ENCODE results near the gene INPP4B.

DNA sequence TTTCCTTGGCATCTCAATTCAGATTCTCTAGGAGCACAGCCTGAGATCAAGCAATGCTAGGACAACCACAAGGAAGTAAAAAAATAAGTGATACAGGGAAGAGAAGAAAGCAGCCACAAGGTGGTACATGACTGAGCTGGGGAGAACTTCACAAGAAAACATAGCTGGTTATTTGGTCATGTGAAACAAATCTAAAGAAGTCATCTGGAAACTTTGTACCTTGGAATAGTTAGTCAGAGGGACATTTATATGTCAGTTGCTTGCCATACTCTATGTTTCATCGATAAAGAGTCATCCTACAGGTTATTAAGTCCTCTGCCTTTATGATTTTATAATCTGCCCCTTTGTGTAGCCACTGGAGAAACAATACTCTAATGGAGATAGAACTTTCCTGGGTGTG, 634.7 kb downstream of the INPP4B start:
- TF ChIP-seq, protein P1, sequence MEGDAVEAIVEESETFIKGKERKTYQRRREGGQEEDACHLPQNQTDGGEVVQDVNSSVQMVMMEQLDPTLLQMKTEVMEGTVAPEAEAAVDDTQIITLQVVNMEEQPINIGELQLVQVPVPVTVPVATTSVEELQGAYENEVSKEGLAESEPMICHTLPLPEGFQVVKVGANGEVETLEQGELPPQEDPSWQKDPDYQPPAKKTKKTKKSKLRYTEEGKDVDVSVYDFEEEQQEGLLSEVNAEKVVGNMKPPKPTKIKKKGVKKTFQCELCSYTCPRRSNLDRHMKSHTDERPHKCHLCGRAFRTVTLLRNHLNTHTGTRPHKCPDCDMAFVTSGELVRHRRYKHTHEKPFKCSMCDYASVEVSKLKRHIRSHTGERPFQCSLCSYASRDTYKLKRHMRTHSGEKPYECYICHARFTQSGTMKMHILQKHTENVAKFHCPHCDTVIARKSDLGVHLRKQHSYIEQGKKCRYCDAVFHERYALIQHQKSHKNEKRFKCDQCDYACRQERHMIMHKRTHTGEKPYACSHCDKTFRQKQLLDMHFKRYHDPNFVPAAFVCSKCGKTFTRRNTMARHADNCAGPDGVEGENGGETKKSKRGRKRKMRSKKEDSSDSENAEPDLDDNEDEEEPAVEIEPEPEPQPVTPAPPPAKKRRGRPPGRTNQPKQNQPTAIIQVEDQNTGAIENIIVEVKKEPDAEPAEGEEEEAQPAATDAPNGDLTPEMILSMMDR (IDR thresholded peaks at IDR 0.05; ENCODE audit: low read length) = no peak
- TF ChIP-seq EZH2 (IDR thresholded peaks at IDR 0.05; ENCODE audit: borderline replicate concordance, low read length) = no peak
